Activated gamma-delta T cell (primary cell): ENCODE results near the gene RNF126.
A peak's percentile ranks its signal among the peaks of the same experiment; 100 is the strongest.
"Not testable (repeated sequence)": the region's sequence is repeated elsewhere in the genome, so short reads cannot be mapped to it uniquely, and the experiment has no call there.

Experiments
- DNase-seq: peaks from one replicate; lab custom pipeline; 2025; lab: John Stamatoyannopoulos, UW

RNF126 gene

DNA sequence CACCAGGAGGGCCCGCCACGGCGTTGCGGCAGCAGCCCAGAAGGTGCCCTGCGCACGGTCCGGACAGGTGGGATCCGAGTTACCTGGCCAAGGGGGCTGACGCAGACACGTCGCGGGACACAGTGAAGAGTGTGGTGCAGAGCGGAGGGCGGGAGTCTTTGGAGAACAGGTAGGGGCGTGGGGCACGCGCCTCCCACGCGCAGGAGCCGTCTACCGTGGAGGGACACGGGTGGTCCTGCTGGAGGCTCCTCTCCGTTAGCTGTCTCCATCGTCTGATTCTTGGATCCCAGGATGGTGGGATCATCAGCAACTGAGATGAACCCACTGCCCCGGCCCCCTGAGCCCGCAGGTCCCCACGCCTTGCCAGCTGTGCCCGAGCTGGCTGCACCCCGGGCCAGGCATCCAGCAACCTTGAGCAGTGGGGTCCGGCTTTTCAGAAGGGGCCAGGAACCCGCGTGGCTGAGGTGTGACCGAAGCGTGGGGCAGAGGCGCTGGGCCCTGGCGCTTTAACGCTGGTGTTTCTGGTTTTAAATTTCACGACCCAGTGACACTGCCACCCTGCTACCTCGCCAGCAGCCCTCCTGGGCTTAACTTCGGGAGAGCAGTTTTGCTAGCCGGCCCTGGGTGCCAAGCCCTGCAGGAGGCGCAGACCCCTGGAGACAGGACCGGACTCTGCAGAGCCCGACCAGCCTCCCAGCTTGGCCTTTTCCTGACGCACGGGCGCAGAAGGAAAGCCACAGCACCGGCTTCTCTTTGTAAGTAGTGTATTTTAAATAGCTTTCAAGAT lies 16.0 kb downstream of the RNF126 start:
- DNase-seq: no peak

- DNase-seq: no peak
These were observed 16.9 kb downstream of the RNF126 start for GRCh38 chr19:645912-646778.

DNA sequence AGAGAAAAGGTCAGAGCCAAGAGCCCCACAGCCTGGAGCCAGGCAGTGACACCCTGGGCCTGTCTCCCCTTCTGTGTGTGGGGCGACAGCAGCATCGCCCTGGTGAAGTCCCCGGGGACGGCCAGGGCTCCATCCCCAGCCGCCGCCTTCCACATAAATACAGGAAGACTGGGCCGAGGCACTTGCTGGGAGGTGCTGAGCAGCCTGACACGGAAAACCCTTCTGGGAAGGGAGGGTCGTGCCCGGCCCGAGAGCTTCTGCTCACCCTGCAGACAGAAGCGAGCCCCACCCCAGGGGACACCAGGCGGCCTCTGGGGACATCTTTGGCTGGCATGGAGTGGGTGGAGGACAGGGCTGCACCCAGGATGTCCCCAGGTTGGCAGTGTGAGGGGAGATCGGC lies 18.2 kb downstream of the RNF126 start:
- no peak for DNase-seq

DNA sequence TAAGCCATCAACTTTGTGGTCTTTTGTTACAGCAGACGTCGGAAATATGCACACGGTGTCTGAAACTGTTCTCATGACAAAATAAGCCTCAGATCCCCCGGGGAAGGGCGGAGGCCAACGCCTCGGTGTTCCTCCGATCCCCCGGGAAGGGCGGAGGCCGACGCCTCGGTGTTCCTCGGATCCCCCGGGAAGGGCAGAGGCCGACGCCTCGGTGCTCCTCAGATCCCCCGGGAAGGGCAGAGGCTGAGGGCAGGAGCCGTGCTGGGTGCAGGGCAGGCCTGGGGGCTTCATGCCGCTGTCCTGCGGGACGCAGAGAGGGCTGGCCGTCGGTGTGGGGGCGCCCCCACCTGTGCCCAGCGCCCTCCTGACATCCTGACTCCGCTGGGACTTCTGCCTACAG lies 18.7 kb downstream of the RNF126 start:
- no peak for DNase-seq

GRCh38 chr19:643736-644135 lies 19.3 kb downstream of the RNF126 start:
- no peak for DNase-seq

GRCh38 chr19:642767-643727 lies 20.0 kb downstream of the RNF126 start:
- no peak for DNase-seq

DNA sequence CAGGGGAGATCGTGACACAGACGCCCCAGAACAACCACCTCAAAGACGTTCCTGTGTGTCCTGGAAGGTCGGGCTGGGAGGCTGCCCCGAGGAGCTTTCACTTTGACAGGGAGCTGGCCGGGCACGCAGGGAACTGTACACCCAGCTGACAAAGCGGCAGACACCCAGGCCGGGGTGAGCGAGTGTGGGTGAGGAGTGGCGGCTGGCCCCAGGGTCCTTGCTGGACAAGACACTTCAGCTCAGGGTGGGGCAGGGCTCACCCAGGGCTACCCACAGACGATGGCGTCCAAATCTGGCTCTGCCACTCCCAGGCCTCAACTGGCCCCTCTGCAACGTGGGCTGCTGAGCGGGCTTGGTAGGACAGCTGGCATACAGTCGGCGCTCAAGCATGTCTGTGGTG lies 21.3 kb downstream of the RNF126 start:
- no peak for DNase-seq

DNA sequence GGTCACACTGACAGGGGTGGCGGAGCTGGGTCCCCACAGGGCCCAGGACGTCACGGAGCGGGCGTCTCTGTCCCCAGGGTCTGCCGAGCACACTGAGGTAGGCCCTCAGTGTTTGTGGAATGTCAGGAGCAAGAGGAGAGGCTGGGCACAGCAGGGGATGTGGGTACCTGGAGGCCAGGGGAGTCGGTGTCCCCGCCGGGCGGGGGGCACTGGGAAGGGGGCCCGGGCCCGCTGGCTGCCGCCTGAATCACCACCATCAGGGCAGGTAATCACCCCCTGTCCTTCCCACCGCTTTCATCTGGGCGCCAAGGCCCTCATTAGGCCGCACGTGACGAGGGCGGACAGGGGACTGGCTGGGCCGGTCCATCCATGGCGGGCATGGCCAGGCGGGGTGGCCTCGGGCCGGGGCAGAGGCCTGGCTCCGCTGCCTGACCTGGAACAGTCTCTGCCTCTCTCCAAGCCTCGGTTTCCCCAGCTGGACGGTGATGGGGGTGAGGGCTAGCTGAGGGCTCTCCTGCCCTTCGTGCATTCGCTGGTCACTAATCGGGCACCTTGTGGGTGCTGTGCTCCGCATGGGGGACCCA lies 22.3 kb downstream of the RNF126 start:
- DNase-seq: no peak

GRCh38 chr19:640161-640558 lies 22.9 kb downstream of the RNF126 start:
- DNase-seq: no peak

GRCh38 chr19:639253-640160 lies 23.5 kb downstream of the RNF126 start, which contains the start of gene FGF22:
Gene FGF22 (plus strand): TSS chr19:639879. CDS start chr19:639926, 47 bp downstream.
- peak; percentile 99 for DNase-seq

DNA sequence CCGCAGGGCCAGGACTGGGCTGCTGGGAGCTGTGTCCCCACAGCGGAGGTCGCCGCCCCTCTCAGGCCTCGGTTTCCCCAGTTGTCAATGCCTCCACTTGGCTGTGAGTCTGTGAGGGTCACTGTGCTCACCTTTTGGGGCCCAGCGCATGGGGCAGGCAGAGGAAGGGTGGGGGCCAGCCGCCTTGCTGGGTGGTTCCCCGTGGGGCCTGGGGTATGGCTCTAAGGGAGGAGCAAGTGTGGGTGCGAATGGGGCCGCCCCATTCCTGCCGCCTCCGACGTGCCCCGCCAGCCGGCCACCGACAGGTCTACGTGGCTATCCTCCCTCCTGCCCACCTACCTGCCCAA lies 24.1 kb downstream of the RNF126 start:
- DNase-seq: no peak

DNA sequence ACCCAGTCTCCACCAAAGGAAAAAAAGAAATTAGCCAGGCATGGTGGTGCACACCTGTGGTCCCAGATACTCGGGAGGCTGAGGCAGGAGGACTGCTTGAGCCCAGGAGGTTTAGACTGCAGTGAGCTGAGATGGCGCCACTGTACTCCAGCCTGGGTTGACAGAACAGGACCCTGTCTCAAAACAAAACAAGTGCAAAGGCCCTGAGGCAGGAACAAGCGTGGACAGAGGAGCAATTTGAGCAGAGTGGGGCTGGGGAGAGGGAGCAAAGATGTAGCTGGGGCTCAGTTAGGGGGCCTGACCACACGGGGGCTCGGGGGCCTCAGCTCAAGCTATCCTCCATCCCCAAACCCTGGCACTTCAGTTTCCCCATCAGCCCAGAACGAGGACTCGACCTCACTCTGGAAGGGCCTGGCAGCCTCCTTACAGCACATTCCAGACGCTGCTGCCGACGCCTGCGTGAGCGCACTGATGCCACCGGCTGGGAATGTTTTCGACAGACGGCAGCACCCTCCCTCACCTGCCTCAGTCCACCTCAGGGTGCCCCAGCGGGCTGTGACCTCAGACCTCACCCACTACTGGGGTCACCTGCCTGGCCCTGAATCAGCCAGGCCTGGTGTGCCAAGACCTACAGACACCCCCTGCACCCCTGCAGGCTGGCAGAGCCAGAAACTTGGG lies 27.9 kb downstream of the RNF126 start:
- DNase-seq: no peak

DNA sequence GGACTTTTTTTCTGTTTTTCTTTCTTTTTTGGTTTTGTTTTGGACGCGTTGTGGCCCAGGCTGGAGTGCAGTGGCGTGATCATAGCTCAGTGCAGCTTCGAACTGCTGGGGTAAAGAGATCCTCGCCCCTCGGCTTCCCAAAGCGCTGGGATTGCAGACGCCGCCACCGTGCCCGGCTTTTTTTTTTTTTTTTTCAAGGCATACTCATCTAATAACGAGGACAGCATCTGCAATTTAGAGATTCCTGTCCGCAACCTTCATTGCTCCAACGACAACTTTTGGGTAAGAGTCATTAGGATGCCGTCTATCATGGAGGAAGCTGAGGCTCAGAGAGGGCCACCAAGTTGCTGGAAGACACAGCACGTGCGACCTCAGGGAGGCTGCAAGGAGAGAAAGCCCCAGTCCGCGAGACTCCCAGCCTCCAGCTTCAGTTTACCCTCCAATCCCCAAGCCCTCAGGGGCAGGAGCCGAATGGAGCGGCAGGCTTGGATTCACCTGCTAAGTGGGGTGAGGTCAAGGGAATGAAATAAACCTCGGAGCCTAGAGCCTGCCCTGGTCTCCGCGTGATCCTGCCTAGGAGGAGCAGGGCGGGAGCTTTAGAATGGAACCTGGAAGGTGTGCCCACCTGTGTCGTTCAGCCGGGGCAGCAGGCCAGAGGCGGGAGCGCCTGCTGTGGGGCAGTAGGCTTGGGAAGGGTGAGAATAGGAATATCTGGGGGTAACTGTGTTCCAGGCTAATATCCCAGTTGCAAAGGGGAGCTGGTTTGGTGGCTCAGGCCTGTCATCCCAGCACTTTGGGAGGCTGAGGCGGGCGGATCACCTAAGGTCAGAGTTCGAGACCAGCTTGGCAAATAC lies 29.0 kb downstream of the RNF126 start:
- no peak for DNase-seq

DNA sequence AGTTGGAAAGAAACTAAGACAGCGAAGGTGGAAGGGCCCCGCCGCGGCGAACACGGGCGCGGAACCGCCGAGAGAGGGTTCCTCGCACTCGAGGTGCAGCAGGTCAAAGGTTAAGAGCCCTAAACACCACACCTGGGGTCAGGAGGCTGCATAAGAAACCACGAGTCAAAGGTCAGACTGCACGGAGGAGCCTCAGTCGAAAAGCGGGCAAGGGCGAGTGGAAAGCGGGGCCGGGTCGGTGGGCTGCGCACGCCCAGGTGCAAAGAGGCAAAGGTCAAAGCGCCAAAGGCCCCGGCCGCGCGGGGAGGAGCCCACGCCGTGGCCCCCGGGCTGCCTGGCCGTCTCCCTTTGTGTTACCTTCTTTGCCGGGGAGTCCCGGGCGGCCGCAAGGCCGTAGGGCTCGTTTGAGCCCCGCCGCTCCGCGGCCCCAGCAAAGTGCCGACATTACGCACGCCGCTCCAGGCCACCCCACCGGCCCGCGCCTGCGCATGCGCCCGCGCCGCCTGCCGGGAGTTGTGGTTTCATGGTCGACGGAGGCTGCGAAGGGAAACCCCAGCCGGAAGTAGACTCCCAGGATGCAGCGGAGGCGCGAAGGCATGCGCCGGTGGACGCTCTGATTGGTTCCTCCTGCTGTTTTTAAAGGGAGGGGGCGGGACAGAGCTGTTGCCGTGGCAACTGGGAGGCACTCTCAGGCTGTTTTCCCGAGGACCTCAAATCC lies 29.8 kb downstream of the RNF126 start, which contains the start of gene POLRMT:
TSS of gene POLRMT (minus strand) at position 470 of the 718 bp plus-strand sequence. CDS start at position 445, 25 bp downstream.
- DNase-seq: peak; percentile 91

DNA sequence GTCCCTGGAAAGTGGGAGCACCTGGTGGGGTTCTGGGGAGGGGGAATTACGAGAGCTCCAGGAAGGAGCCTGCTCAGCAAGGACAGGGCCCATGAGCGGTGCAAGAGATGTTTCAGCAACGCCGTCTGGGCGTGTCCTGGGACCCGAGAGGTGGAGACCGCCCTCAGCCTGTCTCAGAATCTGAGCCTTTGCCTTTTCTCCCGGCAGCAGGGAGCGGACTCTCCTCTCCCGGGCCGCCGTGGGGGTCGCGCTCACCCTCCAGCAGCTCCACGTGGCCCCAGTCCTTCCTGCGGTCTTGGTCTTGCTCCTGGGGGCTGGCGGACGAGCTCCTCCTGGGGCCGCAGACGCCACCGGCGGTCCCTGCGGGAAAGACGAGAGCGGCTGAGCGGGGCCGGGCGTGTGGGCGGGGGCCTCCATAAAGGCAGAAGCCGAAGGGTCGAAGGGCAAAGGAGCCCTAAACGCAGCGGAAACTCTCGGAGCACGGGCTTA lies 30.4 kb downstream of the RNF126 start:
- DNase-seq: no peak

GRCh38 chr19:629961-630714 lies 32.9 kb downstream of the RNF126 start:
- no peak for DNase-seq

GRCh38 chr19:629515-629914 lies 33.5 kb downstream of the RNF126 start:
- not testable (repeated sequence) for DNase-seq
